Measurements from ENCODE around the gene ATP4A. TPM values are rescaled to one million over a fixed set of nuclear protein-coding genes. Genes with fewer than 3 reads are reported as not detected.

The ATP4A gene
- total RNA-seq, 1 experiment from 2014 or later = not detected

- Mint-ChIP-seq H3K4me3 (ENCODE audit: unreplicated experiment) (no peak within 1 kb of the TSS), H3K4me1 (ENCODE audit: low read depth, unreplicated experiment) (no peaks in the 10 kb centered on the region), H3K36me3 (ENCODE audit: insufficient read depth, unreplicated experiment) (no peaks in the 10 kb centered on the region), H3K9me3 (ENCODE audit: unreplicated experiment) (no peaks in the 10 kb centered on the region), H3K27me3 (ENCODE audit: insufficient read depth, unreplicated experiment) (peaks cover 12% of the 10 kb centered on the region), H3K27ac (ENCODE audit: unreplicated experiment) (no peak within 1 kb of the TSS)
- Histone ChIP-seq H3K27me3 (replicated peaks; ENCODE audit: control insufficient read depth, insufficient read depth, low read length) (no peaks in the 10 kb centered on the region), H3K4me3 (ENCODE audit: low read depth, low read length) (no peak within 1 kb of the TSS), H3K36me3 (ENCODE audit: control insufficient read depth, insufficient read depth, low read length) (no peaks in the 10 kb centered on the region), H3K4me1 (no peaks in the 10 kb centered on the region), H3K9me3 (peaks cover 3% of the 10 kb centered on the region; the same call in 1 of the 2 replicates)
- ChIA-PET CTCF (no interaction called here), POLR2A (interaction anchor here (0.5 kb wide), 1 partner anchor 9 kb away, joined by 3 read pairs; no protein-coding TSS in a partner anchor)
- intact Hi-C loops (cut with micrococcal nuclease; ENCODE audit: unreplicated experiment) = no loop called here
- no peak for TF ChIP-seq CTCF (IDR thresholded peaks at IDR 0.05; ENCODE audit: insufficient read depth in 1 of 2, low read depth in 1 of 2, low read length in 1 of 2, severe bottlenecking in 1 of 2, unreplicated experiment in 1 of 2)
- BruUV-seq (replicated peaks) = no TSS peak
- DNase-seq = no peak
Measured at GRCh38 chr19:35585848-35586247, 22.4 kb upstream of the ATP4A start, which contains the start of gene PMIS2. Gene PMIS2 (plus strand): TSS chr19:35586173. CDS start chr19:35586260, 87 bp downstream.

GRCh38 chr19:35582760-35583159, 19.3 kb upstream of the ATP4A start:
- Mint-ChIP-seq H3K27me3 (ENCODE audit: insufficient read depth, unreplicated experiment) (peaks cover 12% of the 10 kb centered on the region), H3K9me3 (ENCODE audit: unreplicated experiment) (no peaks in the 10 kb centered on the region), H3K4me1 (ENCODE audit: low read depth, unreplicated experiment) (no peaks in the 10 kb centered on the region), H3K36me3 (ENCODE audit: insufficient read depth, unreplicated experiment) (no peaks in the 10 kb centered on the region), H3K27ac (ENCODE audit: unreplicated experiment) (no peak overlapping the region), H3K4me3 (ENCODE audit: unreplicated experiment) (no peak overlapping the region)
- BruUV-seq (replicated peaks) = no TSS peak
- H3K27me3 ChIP-seq (replicated peaks; ENCODE audit: control insufficient read depth, insufficient read depth, low read length) = no peaks in the 10 kb centered on the region
- ChIA-PET POLR2A (no interaction called here), CTCF (interaction anchor here (0.7 kb wide), 1 partner anchor 165 kb away, joined by 5 read pairs; the partner anchor contains the start of gene LIN37)
- intact Hi-C loops (cut with micrococcal nuclease; ENCODE audit: unreplicated experiment) = no loop called here
- no peak overlapping the region for H3K4me3 ChIP-seq (ENCODE audit: low read depth, low read length)
- no peaks in the 10 kb centered on the region for H3K4me1 ChIP-seq
- no peak for TF ChIP-seq CTCF (IDR thresholded peaks at IDR 0.05; ENCODE audit: insufficient read depth in 1 of 2, low read depth in 1 of 2, low read length in 1 of 2, severe bottlenecking in 1 of 2, unreplicated experiment in 1 of 2)
- DNase-seq = no peak
- peaks cover 11% of the 10 kb centered on the region for H3K9me3 ChIP-seq
- H3K36me3 ChIP-seq (ENCODE audit: control insufficient read depth, insufficient read depth, low read length) = no peaks in the 10 kb centered on the region

- POLR2A ChIA-PET = no interaction called here
- Histone ChIP-seq H3K4me1 (no peaks in the 10 kb centered on the region), H3K4me3 (ENCODE audit: low read depth, low read length) (no peak overlapping the region), H3K9me3 (peaks cover 26% of the 10 kb centered on the region), H3K36me3 (ENCODE audit: control insufficient read depth, insufficient read depth, low read length) (no peaks in the 10 kb centered on the region), H3K27me3 (replicated peaks; ENCODE audit: control insufficient read depth, insufficient read depth, low read length) (no peaks in the 10 kb centered on the region)
- Mint-ChIP-seq H3K27me3 (ENCODE audit: insufficient read depth, unreplicated experiment) (peaks cover 3% of the 10 kb centered on the region), H3K36me3 (ENCODE audit: insufficient read depth, unreplicated experiment) (no peaks in the 10 kb centered on the region), H3K27ac (ENCODE audit: unreplicated experiment) (no peak overlapping the region), H3K9me3 (ENCODE audit: unreplicated experiment) (peaks cover 22% of the 10 kb centered on the region), H3K4me1 (ENCODE audit: low read depth, unreplicated experiment) (no peaks in the 10 kb centered on the region), H3K4me3 (ENCODE audit: unreplicated experiment) (no peak overlapping the region)
- BruUV-seq (replicated peaks) = no TSS peak
- TF ChIP-seq CTCF (IDR thresholded peaks at IDR 0.05; ENCODE audit: insufficient read depth in 1 of 2, low read depth in 1 of 2, low read length in 1 of 2, severe bottlenecking in 1 of 2, unreplicated experiment in 1 of 2) = no peak
- intact Hi-C loops (cut with micrococcal nuclease; ENCODE audit: unreplicated experiment) = no loop called here
- CTCF ChIA-PET = no interaction called here
- no peak for DNase-seq
Measured at GRCh38 chr19:35578707-35579106, 15.2 kb upstream of the ATP4A start.

Data from Caco-2 (cell line).